Measurements from ENCODE around the gene HIF1A. TPM values are rescaled to one million over a fixed set of nuclear protein-coding genes. Genes with fewer than 3 reads are reported as not detected.
A peak's percentile ranks its signal among the peaks of the same experiment; 100 is the strongest.

The HIF1A gene
- total and polyA plus RNA-seq, 12 donors, result 15.4 to 97.3 (median 59.4) TPM

DNA sequence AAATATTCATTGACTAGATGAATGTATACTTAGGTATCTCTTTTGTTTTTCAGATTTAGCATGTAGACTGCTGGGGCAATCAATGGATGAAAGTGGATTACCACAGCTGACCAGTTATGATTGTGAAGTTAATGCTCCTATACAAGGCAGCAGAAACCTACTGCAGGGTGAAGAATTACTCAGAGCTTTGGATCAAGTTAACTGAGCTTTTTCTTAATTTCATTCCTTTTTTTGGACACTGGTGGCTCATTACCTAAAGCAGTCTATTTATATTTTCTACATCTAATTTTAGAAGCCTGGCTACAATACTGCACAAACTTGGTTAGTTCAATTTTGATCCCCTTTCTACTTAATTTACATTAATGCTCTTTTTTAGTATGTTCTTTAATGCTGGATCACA, 51.6 kb downstream of the HIF1A start:
- Histone ChIP-seq H3K36me3 (peaks cover 0 to 74% (median 22%) of the 10 kb centered on the region in 9 donors), H3K9me3 (no peaks in the 10 kb centered on the region), H3K4me3 (peak overlapping the region in 1 of 10 donors; percentile 3), H3K27me3 (no peaks in the 10 kb centered on the region), H3K4me1 (peaks cover 0 to 51% (median 34%) of the 10 kb centered on the region in 9 donors), H3K27ac (peak overlapping the region in 6 of 10 donors; percentile 12 to 52 (median 40))
- intact Hi-C loops (cut with DNase I), result no loop called here
- ATAC-seq (no peak), DNase-seq (no peak)
- TF ChIP-seq, protein P1, sequence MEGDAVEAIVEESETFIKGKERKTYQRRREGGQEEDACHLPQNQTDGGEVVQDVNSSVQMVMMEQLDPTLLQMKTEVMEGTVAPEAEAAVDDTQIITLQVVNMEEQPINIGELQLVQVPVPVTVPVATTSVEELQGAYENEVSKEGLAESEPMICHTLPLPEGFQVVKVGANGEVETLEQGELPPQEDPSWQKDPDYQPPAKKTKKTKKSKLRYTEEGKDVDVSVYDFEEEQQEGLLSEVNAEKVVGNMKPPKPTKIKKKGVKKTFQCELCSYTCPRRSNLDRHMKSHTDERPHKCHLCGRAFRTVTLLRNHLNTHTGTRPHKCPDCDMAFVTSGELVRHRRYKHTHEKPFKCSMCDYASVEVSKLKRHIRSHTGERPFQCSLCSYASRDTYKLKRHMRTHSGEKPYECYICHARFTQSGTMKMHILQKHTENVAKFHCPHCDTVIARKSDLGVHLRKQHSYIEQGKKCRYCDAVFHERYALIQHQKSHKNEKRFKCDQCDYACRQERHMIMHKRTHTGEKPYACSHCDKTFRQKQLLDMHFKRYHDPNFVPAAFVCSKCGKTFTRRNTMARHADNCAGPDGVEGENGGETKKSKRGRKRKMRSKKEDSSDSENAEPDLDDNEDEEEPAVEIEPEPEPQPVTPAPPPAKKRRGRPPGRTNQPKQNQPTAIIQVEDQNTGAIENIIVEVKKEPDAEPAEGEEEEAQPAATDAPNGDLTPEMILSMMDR (IDR thresholded peaks at IDR 0.05), result no peak

DNA sequence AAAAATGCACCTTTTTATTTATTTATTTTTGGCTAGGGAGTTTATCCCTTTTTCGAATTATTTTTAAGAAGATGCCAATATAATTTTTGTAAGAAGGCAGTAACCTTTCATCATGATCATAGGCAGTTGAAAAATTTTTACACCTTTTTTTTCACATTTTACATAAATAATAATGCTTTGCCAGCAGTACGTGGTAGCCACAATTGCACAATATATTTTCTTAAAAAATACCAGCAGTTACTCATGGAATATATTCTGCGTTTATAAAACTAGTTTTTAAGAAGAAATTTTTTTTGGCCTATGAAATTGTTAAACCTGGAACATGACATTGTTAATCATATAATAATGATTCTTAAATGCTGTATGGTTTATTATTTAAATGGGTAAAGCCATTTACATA, 52.0 kb downstream of the HIF1A start:
- no peaks in the 10 kb centered on the region for H3K27me3 ChIP-seq
- no peak for DNase-seq
- ATAC-seq, result no peak
- WGBS, 2 donors, result 79 to 84% methylated on average over 3 of the region's 3 CpGs
- H3K27ac ChIP-seq, result peak overlapping the region in 5 of 10 donors; percentile 12 to 95 (median 51)
- H3K4me3 ChIP-seq, result peak overlapping the region in 2 of 10 donors; percentile 3 to 63
- H3K4me1 ChIP-seq, result peaks cover 0 to 55% (median 36%) of the 10 kb centered on the region in 9 donors
- TF ChIP-seq, protein P1 (IDR thresholded peaks at IDR 0.05), result no peak
- intact Hi-C loops (cut with DNase I), result no loop called here
- peaks cover 0 to 70% (median 17%) of the 10 kb centered on the region in 9 donors for H3K36me3 ChIP-seq
- H3K9me3 ChIP-seq, result no peaks in the 10 kb centered on the region

DNA sequence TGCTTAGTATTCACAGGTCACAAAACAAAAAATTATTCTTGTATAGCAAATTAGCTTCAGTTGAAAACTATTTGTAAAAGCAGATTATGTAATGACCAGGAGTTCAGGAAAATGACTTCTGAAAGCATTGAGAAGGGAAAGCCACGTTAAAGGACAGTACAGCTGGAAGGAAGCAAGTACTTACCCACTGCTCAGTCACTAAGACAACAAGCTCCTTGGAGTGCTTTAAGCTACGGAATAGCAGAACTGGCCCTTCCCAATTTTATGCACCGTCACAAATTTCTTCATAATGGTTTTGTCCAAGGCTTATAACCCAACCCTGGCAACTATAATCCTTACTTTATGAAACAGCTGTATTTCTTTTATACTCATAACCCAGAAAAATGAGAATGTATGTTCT, 54.0 kb downstream of the HIF1A start:
- DNase-seq (no peak), ATAC-seq (peak in 3 of 8 donors; percentile 23 to 28 (median 23))
- H3K4me3 ChIP-seq, result peak overlapping the region; percentile 12 to 82 (median 65)
- WGBS, 2 donors, result 20 to 22% methylated on average over 3 of the region's 3 CpGs
- intact Hi-C loops (cut with DNase I), result no loop called here
- peak overlapping the region in 9 of 10 donors; percentile 87 to 97 (median 94) for H3K27ac ChIP-seq
- TF ChIP-seq, protein P1 (IDR thresholded peaks at IDR 0.05), result no peak
- peaks cover 0 to 50% (median 14%) of the 10 kb centered on the region in 9 donors for H3K36me3 ChIP-seq
- no peaks in the 10 kb centered on the region for H3K27me3 ChIP-seq
- H3K4me1 ChIP-seq, result peaks cover 0 to 63% (median 36%) of the 10 kb centered on the region in 9 donors
- H3K9me3 ChIP-seq, result no peaks in the 10 kb centered on the region

DNA sequence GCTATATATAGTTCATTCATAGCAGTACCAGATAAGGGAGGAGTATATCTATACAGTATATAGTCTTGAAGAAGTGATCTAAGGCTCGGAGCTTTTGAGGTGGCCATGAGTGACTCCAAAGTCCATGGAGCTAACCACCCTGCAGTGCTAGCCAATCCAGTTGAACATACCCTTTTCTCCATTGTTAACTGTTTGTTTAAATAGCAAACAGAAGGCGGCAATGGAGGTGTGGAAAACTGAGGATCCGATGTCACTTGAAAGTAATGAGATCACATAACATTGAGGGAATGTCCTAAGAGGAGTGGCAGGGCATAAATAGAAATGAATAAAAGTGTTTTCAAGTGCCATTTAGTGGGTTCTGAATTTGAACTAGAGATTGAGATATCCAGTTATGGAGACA, 54.6 kb downstream of the HIF1A start:
- Histone ChIP-seq H3K27ac (peak overlapping the region in 9 of 10 donors; percentile 87 to 97 (median 94)), H3K27me3 (no peaks in the 10 kb centered on the region), H3K36me3 (peaks cover 0 to 44% (median 11%) of the 10 kb centered on the region in 9 donors), H3K9me3 (no peaks in the 10 kb centered on the region), H3K4me1 (peaks cover 0 to 63% (median 36%) of the 10 kb centered on the region in 9 donors), H3K4me3 (peak overlapping the region; percentile 12 to 82 (median 65))
- TF ChIP-seq, protein P1 (IDR thresholded peaks at IDR 0.05), result no peak
- no peak for DNase-seq
- 44 to 54% methylated on average over 3 of the region's 3 CpGs for WGBS, 2 donors
- peak in 6 of 8 donors; percentile 12 to 63 (median 51) for ATAC-seq
- intact Hi-C loops (cut with DNase I), result loop anchor here in 2 of 10 donors (5.0 kb wide), 2 partner anchors 53 to 273 kb away; partner anchors contain the start of gene HIF1A (in 1 of the 2)

Measured in heart right ventricle (tissue), 16 donors.